ENCODE data around the gene GMPS.

GRCh38 chr3:155852341-155852740 lies 18.1 kb upstream of the GMPS start:
- TF ChIP-seq CTCF (IDR thresholded peaks at IDR 0.05) (no peak), POLR2A (IDR thresholded peaks at IDR 0.05) (no peak)
